Body of pancreas (tissue), 4 donors: ENCODE measurements around the gene EPHB1. TPM values are rescaled to one million over a fixed set of nuclear protein-coding genes. Genes with fewer than 3 reads are reported as not detected.

Source experiments
- ATAC-seq: fragments of 150-250 bp; one replicate; pipeline ENCODE4 v1.9.1; 2016
- DNase-seq, 4 donors: peaks; one replicate each; pipeline ENCODE4 v3.0.0-alpha.2; 2019
- H3K27ac ChIP-seq, 4 donors: fragments of 200-600 bp; sonication (generic); 1 replicate in 3 of 4; 2 replicates in 1 of 4; pipeline versions ENCODE4 v1.5.1 to v1.6.1; 2016 to 2019; ENCODE audit warnings: mild to moderate bottlenecking in 1 of 4, mixed read lengths in 1 of 4, moderate library complexity in 1 of 4
- H3K27me3 ChIP-seq, 2 donors: fragments of 200-600 bp; sonication (generic); one replicate each; pipeline ENCODE4 v1.6.0; 2016; ENCODE audit warnings: mild to moderate bottlenecking in 1 of 2
- H3K36me3 ChIP-seq, 2 donors: fragments of 200-600 bp; sonication (generic); replicated peaks in 1 of 2; 2 replicates each; pipeline ENCODE4 v1.5.1; 2016; ENCODE audit warnings: low read depth in 2 of 2; ENCODE audit not compliant: insufficient read depth in 1 of 2
- H3K4me1 ChIP-seq: fragments of 200-600 bp; sonication (generic); one replicate; pipeline ENCODE4 v1.6.0; 2016
- H3K4me3 ChIP-seq, 2 donors: fragments of 200-600 bp; sonication (generic); 1 replicate in 1 of 2; 2 replicates in 1 of 2; pipeline ENCODE4 v1.5.1; 2016 to 2019
- H3K9me3 ChIP-seq, 3 donors: fragments of 200-600 bp; sonication (generic); 1 replicate in 2 of 3; 2 replicates in 1 of 3; pipeline ENCODE4 v1.5.1; 2016
- CTCF ChIP-seq, 7 experiments: fragments of 450-650 bp in 4 of 7; fragments of 200-600 bp in 3 of 7; sonication (generic) in 3 of 7; IDR thresholded peaks; one replicate each; pipeline ENCODE4 v1.5.1; 2016 to 2019; ENCODE audit warnings: antibody characterized with exemption in 7 of 7
- POLR2A ChIP-seq, 3 donors: fragments of 450-650 bp; IDR thresholded peaks; one replicate each; pipeline ENCODE4 v1.6.1; 2016; ENCODE audit warnings: antibody characterized with exemption in 3 of 3, mild to moderate bottlenecking in 2 of 3
- WGBS, 2 donors: methylation state at CpG; one replicate each; pipeline ENCODE4 v1.1.5; 2017; 5-methylcytosine and 5-hydroxymethylcytosine counted together
- intact Hi-C: fragments of 100-400 bp; cut with DNase I; formaldehyde crosslinking; loops from one replicate; pipeline ENCODE4 v1.15.1; 2023
- total RNA-seq, 2 donors: library from RNA; depleted of rRNA; stranded (reverse); fragments of >200 nt; gene quantifications; one replicate each; pipeline ENCODE4 v1.1.0, GENCODE V29; 2016

EPHB1 gene
- total RNA-seq, 2 donors from 2014 or later = 1.3 TPM; not detected in 1

- no peak overlapping the region for H3K27ac ChIP-seq
- no peaks in the 10 kb centered on the region for H3K9me3 ChIP-seq
- no peaks in the 10 kb centered on the region for H3K4me1 ChIP-seq
- 54 to 79% methylated on average over 2 of the region's 2 CpGs for WGBS, 2 donors
- no peaks in the 10 kb centered on the region for H3K27me3 ChIP-seq
- intact Hi-C loops = no loop called here
- no peak for ATAC-seq
- no peak for TF ChIP-seq POLR2A (IDR thresholded peaks at IDR 0.05)
- TF ChIP-seq CTCF (IDR thresholded peaks at IDR 0.05) = no peak
- H3K4me3 ChIP-seq = no peak overlapping the region
- H3K36me3 ChIP-seq = no peaks in the 10 kb centered on the region
- DNase-seq = no peak
These were observed 144.9 kb downstream of the EPHB1 start for GRCh38 chr3:134939978-134940377.

- Histone ChIP-seq H3K4me3 (no peak overlapping the region), H3K27ac (no peak overlapping the region), H3K9me3 (no peaks in the 10 kb centered on the region), H3K36me3 (no peaks in the 10 kb centered on the region), H3K27me3 (no peaks in the 10 kb centered on the region), H3K4me1 (no peaks in the 10 kb centered on the region)
- no peak for DNase-seq
- ATAC-seq = no peak
- WGBS, 2 donors = 24 to 47% methylated on average over 1 of the region's 1 CpG
- intact Hi-C loops = no loop called here
- TF ChIP-seq CTCF (IDR thresholded peaks at IDR 0.05) (no peak), POLR2A (IDR thresholded peaks at IDR 0.05) (no peak)
These were observed 146.8 kb downstream of the EPHB1 start for GRCh38 chr3:134941820-134942219.

GRCh38 chr3:134944429-134944828 lies 149.4 kb downstream of the EPHB1 start:
- ATAC-seq = no peak
- H3K9me3 ChIP-seq = no peaks in the 10 kb centered on the region

GRCh38 chr3:134949150-134949549 lies 154.1 kb downstream of the EPHB1 start:
- H3K4me3 ChIP-seq = no peak overlapping the region
- TF ChIP-seq CTCF (IDR thresholded peaks at IDR 0.05) (no peak), POLR2A (IDR thresholded peaks at IDR 0.05) (no peak)
- DNase-seq = no peak
- no peak for ATAC-seq
- H3K36me3 ChIP-seq = no peaks in the 10 kb centered on the region
- no peaks in the 10 kb centered on the region for H3K27me3 ChIP-seq
- no peaks in the 10 kb centered on the region for H3K9me3 ChIP-seq
- H3K4me1 ChIP-seq = no peaks in the 10 kb centered on the region
- H3K27ac ChIP-seq = no peak overlapping the region
- intact Hi-C loops = no loop called here
- 58 to 77% methylated on average over 2 of the region's 2 CpGs for WGBS, 2 donors

More at GRCh38 chr3:134944429-134944828, 149.4 kb downstream of the EPHB1 start:
- Histone ChIP-seq H3K27me3 (no peaks in the 10 kb centered on the region), H3K36me3 (no peaks in the 10 kb centered on the region), H3K4me1 (no peaks in the 10 kb centered on the region), H3K27ac (no peak overlapping the region), H3K4me3 (no peak overlapping the region)
- DNase-seq = no peak
- intact Hi-C loops = no loop called here
- WGBS, 2 donors = 57 to 67% methylated on average over 1 of the region's 1 CpG
- TF ChIP-seq CTCF (IDR thresholded peaks at IDR 0.05) (no peak), POLR2A (IDR thresholded peaks at IDR 0.05) (no peak)

- Histone ChIP-seq H3K4me1 (no peaks in the 10 kb centered on the region), H3K27ac (no peak overlapping the region), H3K36me3 (no peaks in the 10 kb centered on the region), H3K9me3 (no peaks in the 10 kb centered on the region), H3K4me3 (no peak overlapping the region), H3K27me3 (no peaks in the 10 kb centered on the region)
- DNase-seq (no peak), ATAC-seq (no peak)
- WGBS, 2 donors = 28 to 29% methylated on average over 1 of the region's 1 CpG
- TF ChIP-seq CTCF (IDR thresholded peaks at IDR 0.05) (no peak), POLR2A (IDR thresholded peaks at IDR 0.05) (no peak)
- intact Hi-C loops = no loop called here
These were observed 157.3 kb downstream of the EPHB1 start for GRCh38 chr3:134952371-134952770.
